Calu3 (cell line): Measurements from ENCODE around the gene PPP2R2B. TPM values are rescaled to one million over a fixed set of nuclear protein-coding genes. Genes with fewer than 3 reads are reported as not detected.

Experiments used
- BruUV-seq: library from RNA; stranded (reverse); fragments of 400-500 nt; replicated peaks from 2 replicates; lab custom pipeline; 2021; lab: Mats Ljungman, UMichigan
- CTCF ChIA-PET: fragments of 300-600 bp; sonication (Branson Sonifier 250); formaldehyde crosslinking; loops from one replicate; lab custom pipeline; 2022; ENCODE audit warnings: antibody characterized with exemption; lab: Charles Lee
- DNase-seq: peaks from one replicate; pipeline ENCODE4 v3.0.0; 2022
- H3K27ac Mint-ChIP-seq: one replicate; pipeline ENCODE4 v1.8.0; 2022; ENCODE audit warnings: mixed read lengths; ENCODE audit not compliant: unreplicated experiment
- H3K27me3 Mint-ChIP-seq: one replicate; pipeline ENCODE4 v1.8.0; 2022; ENCODE audit warnings: mixed read lengths; ENCODE audit not compliant: unreplicated experiment
- H3K36me3 Mint-ChIP-seq: one replicate; pipeline ENCODE4 v1.8.0; 2022; ENCODE audit warnings: mild to moderate bottlenecking, moderate library complexity, mixed read lengths; ENCODE audit not compliant: insufficient read depth, unreplicated experiment
- H3K4me1 Mint-ChIP-seq: one replicate; pipeline ENCODE4 v1.8.0; 2022; ENCODE audit warnings: mild to moderate bottlenecking, low read depth, mixed read lengths; ENCODE audit not compliant: unreplicated experiment
- H3K4me3 Mint-ChIP-seq: one replicate; pipeline ENCODE4 v1.8.0; 2022; ENCODE audit warnings: mild to moderate bottlenecking, low read depth, moderate library complexity, mixed read lengths; ENCODE audit not compliant: unreplicated experiment
- H3K9me3 Mint-ChIP-seq: one replicate; pipeline ENCODE4 v1.8.0; 2022; ENCODE audit warnings: low read depth, mixed read lengths; ENCODE audit not compliant: unreplicated experiment
- CTCF ChIP-seq: fragments of 200-600 bp; IDR thresholded peaks from one replicate; pipeline ENCODE4 v1.8.0; 2022; ENCODE audit warnings: antibody characterized with exemption; ENCODE audit not compliant: unreplicated experiment
- intact Hi-C: fragments of 100-400 bp; cut with micrococcal nuclease; formaldehyde crosslinking; loops from one replicate; pipeline ENCODE4 v1.10.0; 2022; ENCODE audit not compliant: unreplicated experiment
- total RNA-seq: library from RNA; stranded (reverse); gene quantifications from 2 replicates; pipeline ENCODE4 v1.2.3, GENCODE V29; 2022

PPP2R2B gene
- total RNA-seq, 1 experiment from 2014 or later, result not detected

GRCh38 chr5:146703499-146703898, 175.1 kb downstream of the PPP2R2B start:
- CTCF ChIA-PET, result no interaction called here
- BruUV-seq, result no TSS peak
- no peak for TF ChIP-seq CTCF
- H3K36me3 Mint-ChIP-seq, result no peaks in the 10 kb centered on the region
- intact Hi-C loops, result no loop called here
- no peak overlapping the region for H3K27ac Mint-ChIP-seq
- DNase-seq, result no peak
- no peaks in the 10 kb centered on the region for H3K27me3 Mint-ChIP-seq
- no peak overlapping the region for H3K4me3 Mint-ChIP-seq
- H3K4me1 Mint-ChIP-seq, result peaks cover 9% of the 10 kb centered on the region
- peaks cover 7% of the 10 kb centered on the region for H3K9me3 Mint-ChIP-seq

GRCh38 chr5:146699664-146700418, 178.7 kb downstream of the PPP2R2B start:
- no peak overlapping the region for H3K27ac Mint-ChIP-seq
- no peak for TF ChIP-seq CTCF
- H3K36me3 Mint-ChIP-seq, result no peaks in the 10 kb centered on the region
- intact Hi-C loops, result no loop called here
- H3K27me3 Mint-ChIP-seq, result no peaks in the 10 kb centered on the region
- CTCF ChIA-PET, result no interaction called here
- no peak overlapping the region for H3K4me3 Mint-ChIP-seq
- DNase-seq, result no peak
- peaks cover 9% of the 10 kb centered on the region for H3K4me1 Mint-ChIP-seq
- H3K9me3 Mint-ChIP-seq, result no peaks in the 10 kb centered on the region
- no TSS peak for BruUV-seq

- Mint-ChIP-seq H3K27ac (no peak overlapping the region), H3K36me3 (no peaks in the 10 kb centered on the region), H3K27me3 (no peaks in the 10 kb centered on the region), H3K9me3 (no peaks in the 10 kb centered on the region), H3K4me1 (peaks cover 7% of the 10 kb centered on the region), H3K4me3 (no peak overlapping the region)
- intact Hi-C loops, result no loop called here
- BruUV-seq, result no TSS peak
- no peak for TF ChIP-seq CTCF
- CTCF ChIA-PET, result no interaction called here
- DNase-seq, result no peak
Measured at GRCh38 chr5:146699138-146699537, 179.4 kb downstream of the PPP2R2B start.

- Mint-ChIP-seq H3K9me3 (no peaks in the 10 kb centered on the region), H3K27me3 (no peaks in the 10 kb centered on the region), H3K4me1 (peaks cover 3% of the 10 kb centered on the region), H3K27ac (no peak overlapping the region), H3K36me3 (no peaks in the 10 kb centered on the region), H3K4me3 (no peak overlapping the region)
- TF ChIP-seq CTCF, result no peak
- CTCF ChIA-PET, result no interaction called here
- intact Hi-C loops, result no loop called here
- no TSS peak for BruUV-seq
- DNase-seq, result no peak
Measured at GRCh38 chr5:146698651-146699050, 179.9 kb downstream of the PPP2R2B start.
